GM10248 (cell line): Measurements from ENCODE around the gene ELOVL2.

Experiments
- CTCF ChIA-PET: fragments of 300-600 bp; sonication (Branson Sonifier 250); formaldehyde crosslinking; extraction: SDS; loops from one replicate; lab custom pipeline; 2021; ENCODE audit warnings: antibody characterized with exemption; lab: Yijun Ruan, JAX
- POLR2A ChIA-PET: fragments of 350-650 bp; sonication (Branson Sonifier 250); formaldehyde crosslinking; extraction: SDS; loops from one replicate; lab custom pipeline; 2020; ENCODE audit warnings: antibody characterized with exemption; lab: Yijun Ruan, JAX
- DNase-seq: peaks from one replicate; pipeline ENCODE4 v3.0.0; 2012; ENCODE audit errors: extremely low spot score
- CTCF ChIP-seq: IDR thresholded peaks from 2 replicates; pipeline ENCODE4 v1.5.1; 2012; ENCODE audit warnings: mild to moderate bottlenecking, low read depth; ENCODE audit errors: extremely low read depth, missing control alignments, control extremely low read depth

ELOVL2 gene

GRCh38 chr6:11085758-11086435, 41.8 kb upstream of the ELOVL2 start:
- CTCF ChIA-PET: interaction anchor here (0.7 kb wide), 1 partner anchor 17 kb away, joined by 3 read pairs; no protein-coding TSS in a partner anchor
- TF ChIP-seq CTCF: no peak
- POLR2A ChIA-PET: no interaction called here
- no peak for DNase-seq

- no peak for TF ChIP-seq CTCF
- no peak for DNase-seq
- CTCF ChIA-PET: interaction anchor here (1.2 to 1.8 kb wide), 2 partner anchors 10 to 129 kb away, joined by 4 to 5 read pairs; partner anchors contain the start of gene SMIM13
- POLR2A ChIA-PET: no interaction called here
These were observed 39.9 kb upstream of the ELOVL2 start for GRCh38 chr6:11083956-11084355.

- POLR2A ChIA-PET: no interaction called here
- CTCF ChIA-PET: interaction anchor here (1.1 to 1.8 kb wide), 3 partner anchors 10 to 129 kb away, joined by 4 to 5 read pairs (median 4); partner anchors contain the start of gene SMIM13
These were observed 39.4 kb upstream of the ELOVL2 start for GRCh38 chr6:11083491-11083890.

GRCh38 chr6:11080296-11080695, 36.2 kb upstream of the ELOVL2 start:
- POLR2A ChIA-PET: no interaction called here
- CTCF ChIA-PET: interaction anchor here (1.0 to 2.1 kb wide), 5 partner anchors 8 to 18 kb away, joined by 3 to 23 read pairs (median 3); partner anchors contain the start of gene SMIM13
- DNase-seq: no peak
- TF ChIP-seq CTCF: no peak

More at GRCh38 chr6:11083491-11083890, 39.4 kb upstream of the ELOVL2 start:
- TF ChIP-seq CTCF: no peak
- no peak for DNase-seq

- no peak for DNase-seq
- CTCF ChIA-PET: interaction anchor here (0.8 to 2.7 kb wide), 4 partner anchors 9 to 123 kb away, joined by 3 to 8 read pairs (median 6); no protein-coding TSS in a partner anchor
- POLR2A ChIA-PET: no interaction called here
- TF ChIP-seq CTCF: no peak
These were observed 34.2 kb upstream of the ELOVL2 start for GRCh38 chr6:11078266-11078665.

GRCh38 chr6:11076540-11076939, 32.4 kb upstream of the ELOVL2 start:
- TF ChIP-seq CTCF: no peak
- ChIA-PET POLR2A (no interaction called here), CTCF (interaction anchor here (0.8 to 2.7 kb wide), 5 partner anchors 8 to 500 kb away, joined by 3 to 8 read pairs (median 4); no protein-coding TSS in a partner anchor)
- no peak for DNase-seq
